ENCODE measurements around the gene CDH24.

The CDH24 gene

GRCh38 chr14:23074906-23075305, 17.6 kb upstream of the CDH24 start:
- Mint-ChIP-seq H3K27ac (no peak overlapping the region), H3K36me3 (ENCODE audit: low read depth) (peaks cover 76% of the 10 kb centered on the region), H3K4me1 (ENCODE audit: low read depth) (peaks cover 35% of the 10 kb centered on the region), H3K4me3 (no peak overlapping the region), H3K9me3 (no peaks in the 10 kb centered on the region), H3K27me3 (no peaks in the 10 kb centered on the region)

- Mint-ChIP-seq H3K27me3 (no peaks in the 10 kb centered on the region), H3K4me1 (ENCODE audit: low read depth) (peaks cover 40% of the 10 kb centered on the region), H3K4me3 (peak overlapping the region; percentile 95), H3K36me3 (ENCODE audit: low read depth) (peaks cover 67% of the 10 kb centered on the region), H3K9me3 (no peaks in the 10 kb centered on the region), H3K27ac (peak overlapping the region; percentile 97)
Observed at GRCh38 chr14:23071921-23072539, 14.7 kb upstream of the CDH24 start.

DNA sequence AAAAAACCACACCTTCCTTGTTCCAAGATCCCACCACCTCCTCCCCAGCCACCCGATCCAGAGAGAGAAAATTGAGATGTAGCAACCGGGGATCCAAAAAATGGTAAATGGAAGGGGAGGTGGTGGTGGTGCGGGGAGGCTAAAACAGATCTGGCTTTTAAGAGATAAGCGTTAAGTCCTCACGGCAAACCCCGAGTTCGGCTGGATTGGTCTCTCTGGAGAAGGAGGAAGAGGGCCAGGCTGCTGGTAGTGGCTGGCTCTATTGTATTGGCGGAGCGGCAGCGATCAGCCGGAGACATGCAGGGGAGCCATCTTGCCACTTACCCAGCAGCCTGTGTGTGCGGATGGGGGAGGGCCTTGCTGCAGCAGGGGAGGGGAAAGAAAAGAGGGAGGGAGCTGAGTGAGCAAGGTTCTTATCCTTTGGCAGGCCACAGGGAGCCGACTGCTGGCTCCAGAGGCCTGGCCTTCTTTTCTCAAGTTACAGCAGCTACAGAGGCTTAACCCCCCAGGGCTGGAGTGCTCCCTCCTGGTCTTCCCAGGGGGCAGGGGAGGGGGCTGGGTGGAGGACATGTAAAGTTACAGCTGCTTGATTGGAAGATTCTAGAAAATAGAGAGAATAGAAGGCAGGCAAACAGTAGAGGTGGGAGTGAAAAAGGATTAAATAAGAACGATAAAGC, 14.1 kb upstream of the CDH24 start:
- Mint-ChIP-seq H3K27me3 (no peaks in the 10 kb centered on the region), H3K36me3 (ENCODE audit: low read depth) (peaks cover 63% of the 10 kb centered on the region), H3K4me3 (peak overlapping the region; percentile 95), H3K27ac (peak overlapping the region; percentile 97), H3K9me3 (no peaks in the 10 kb centered on the region), H3K4me1 (ENCODE audit: low read depth) (peaks cover 40% of the 10 kb centered on the region)

- peak overlapping the region; percentile 97 for H3K27ac Mint-ChIP-seq
- peak overlapping the region; percentile 95 for H3K4me3 Mint-ChIP-seq
- H3K27me3 Mint-ChIP-seq: no peaks in the 10 kb centered on the region
- H3K36me3 Mint-ChIP-seq (ENCODE audit: low read depth): peaks cover 65% of the 10 kb centered on the region
- H3K4me1 Mint-ChIP-seq (ENCODE audit: low read depth): peaks cover 47% of the 10 kb centered on the region
- H3K9me3 Mint-ChIP-seq: no peaks in the 10 kb centered on the region
Observed at GRCh38 chr14:23070262-23071129, 13.2 kb upstream of the CDH24 start.

GRCh38 chr14:23069413-23069806, 12.1 kb upstream of the CDH24 start:
- no peaks in the 10 kb centered on the region for H3K9me3 Mint-ChIP-seq
- H3K27me3 Mint-ChIP-seq: no peaks in the 10 kb centered on the region
- H3K36me3 Mint-ChIP-seq (ENCODE audit: low read depth): peaks cover 66% of the 10 kb centered on the region
- peak overlapping the region; percentile 95 for H3K4me3 Mint-ChIP-seq
- peaks cover 47% of the 10 kb centered on the region for H3K4me1 Mint-ChIP-seq (ENCODE audit: low read depth)
- H3K27ac Mint-ChIP-seq: peak overlapping the region; percentile 72

DNA sequence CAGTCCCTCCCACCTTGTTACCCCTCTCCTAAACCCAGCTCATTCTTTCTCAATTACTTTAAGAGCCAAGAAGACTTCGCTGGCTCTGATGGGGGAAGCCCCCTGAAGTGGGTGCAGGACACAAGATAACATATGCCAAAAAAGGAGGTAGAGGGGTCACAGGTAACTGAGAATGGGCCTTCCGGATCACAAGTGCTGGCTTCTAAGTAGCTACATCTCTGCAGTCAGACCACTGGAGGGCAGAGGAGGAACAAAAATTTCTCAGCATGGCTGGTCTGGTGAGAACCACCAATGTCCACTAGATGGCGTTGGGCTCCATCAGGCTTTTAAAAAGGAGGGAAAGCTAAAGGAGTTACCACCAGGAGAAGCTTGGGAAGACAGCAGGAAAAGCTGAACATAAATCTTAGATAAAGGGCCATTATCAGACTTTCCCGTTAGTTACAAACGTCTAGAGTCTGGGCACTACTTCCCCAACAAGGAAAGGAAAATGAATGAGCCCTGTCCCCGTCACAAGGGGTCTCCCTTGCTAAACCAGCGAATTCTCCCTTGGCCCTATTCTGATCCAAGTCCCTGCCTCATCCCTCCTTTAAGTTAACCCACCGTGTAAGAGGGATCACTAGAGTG, 11.6 kb upstream of the CDH24 start:
- peaks cover 47% of the 10 kb centered on the region for H3K4me1 Mint-ChIP-seq (ENCODE audit: low read depth)
- H3K27me3 Mint-ChIP-seq: no peaks in the 10 kb centered on the region
- peaks cover 69% of the 10 kb centered on the region for H3K36me3 Mint-ChIP-seq (ENCODE audit: low read depth)
- peak overlapping the region; percentile 51 for H3K4me3 Mint-ChIP-seq
- H3K9me3 Mint-ChIP-seq: no peaks in the 10 kb centered on the region
- H3K27ac Mint-ChIP-seq: peak overlapping the region; percentile 72

DNA sequence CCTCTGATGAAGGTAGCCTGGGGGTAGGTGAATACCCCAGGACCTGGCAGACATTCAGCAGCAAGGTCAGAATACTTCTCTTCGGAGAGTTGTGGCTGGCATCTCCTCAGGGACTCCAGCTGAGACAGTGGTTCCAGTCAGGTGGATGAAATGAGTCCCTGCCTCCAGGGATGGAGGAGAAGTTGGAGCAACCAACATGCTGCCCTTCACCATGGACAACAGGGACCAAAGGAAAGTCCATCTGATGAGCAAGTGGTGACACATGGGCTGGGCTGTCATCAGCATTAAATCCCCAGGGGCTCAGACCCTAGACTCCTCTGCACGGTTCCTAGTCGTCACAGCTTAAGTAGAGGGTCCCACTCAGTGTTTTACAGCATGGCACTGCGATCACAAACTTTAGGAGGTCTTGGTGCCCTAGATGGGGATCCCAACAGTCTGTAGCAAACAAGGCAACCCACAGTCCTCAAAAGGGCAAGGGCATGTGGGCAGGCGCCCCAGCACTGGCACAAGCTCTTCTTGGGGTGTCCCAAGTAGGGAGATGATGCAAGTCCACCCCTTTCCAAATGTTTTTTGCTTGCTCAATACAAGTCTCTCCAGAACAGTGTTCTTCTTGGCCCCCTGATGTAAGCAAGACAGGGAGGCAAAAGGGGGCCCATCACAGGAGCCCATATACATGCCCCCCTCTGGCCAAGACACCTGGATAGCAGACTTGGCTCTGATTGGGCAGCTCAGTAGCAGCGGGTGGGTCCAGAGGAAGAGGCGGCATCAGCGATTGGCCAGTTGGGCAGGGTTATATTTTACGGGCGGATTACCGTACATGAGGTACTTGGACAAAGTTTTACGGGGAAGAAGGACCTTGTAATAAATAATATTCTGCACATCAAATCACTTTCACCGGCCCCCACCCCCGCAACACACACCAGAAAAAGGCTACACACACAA, 10.8 kb upstream of the CDH24 start:
- H3K27me3 Mint-ChIP-seq: no peaks in the 10 kb centered on the region
- peaks cover 47% of the 10 kb centered on the region for H3K4me1 Mint-ChIP-seq (ENCODE audit: low read depth)
- H3K9me3 Mint-ChIP-seq: no peaks in the 10 kb centered on the region
- H3K27ac Mint-ChIP-seq: peak overlapping the region; percentile 40
- H3K36me3 Mint-ChIP-seq (ENCODE audit: low read depth): peaks cover 77% of the 10 kb centered on the region
- H3K4me3 Mint-ChIP-seq: peak overlapping the region; percentile 51

GRCh38 chr14:23066855-23067744, 9.8 kb upstream of the CDH24 start:
- Mint-ChIP-seq H3K27ac (no peak overlapping the region), H3K4me1 (ENCODE audit: low read depth) (peaks cover 39% of the 10 kb centered on the region), H3K36me3 (ENCODE audit: low read depth) (peaks cover 78% of the 10 kb centered on the region), H3K4me3 (no peak overlapping the region), H3K9me3 (no peaks in the 10 kb centered on the region), H3K27me3 (no peaks in the 10 kb centered on the region)

DNA sequence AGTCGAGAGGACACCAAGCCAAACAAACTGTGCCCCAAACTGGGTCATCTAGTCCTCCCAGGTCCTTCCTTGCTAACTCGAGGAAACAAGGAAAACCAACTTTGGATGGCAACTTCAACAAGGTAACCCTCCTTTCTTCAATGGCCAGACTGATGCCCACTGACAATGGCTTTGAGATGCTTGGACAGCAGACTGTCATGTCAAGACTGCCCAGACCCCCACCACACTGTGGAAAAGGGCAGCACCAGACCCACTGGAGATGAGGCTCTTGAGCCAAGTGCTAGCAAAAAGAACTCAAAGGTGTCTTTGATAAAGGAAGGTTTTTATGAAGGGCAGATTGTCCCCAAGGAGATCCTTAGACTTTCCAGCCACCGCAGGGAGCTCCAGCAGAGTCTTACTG, 9.0 kb upstream of the CDH24 start:
- Mint-ChIP-seq H3K4me1 (ENCODE audit: low read depth) (peaks cover 32% of the 10 kb centered on the region), H3K4me3 (no peak overlapping the region), H3K27ac (no peak overlapping the region), H3K9me3 (no peaks in the 10 kb centered on the region), H3K36me3 (ENCODE audit: low read depth) (peaks cover 74% of the 10 kb centered on the region), H3K27me3 (no peaks in the 10 kb centered on the region)

DNA sequence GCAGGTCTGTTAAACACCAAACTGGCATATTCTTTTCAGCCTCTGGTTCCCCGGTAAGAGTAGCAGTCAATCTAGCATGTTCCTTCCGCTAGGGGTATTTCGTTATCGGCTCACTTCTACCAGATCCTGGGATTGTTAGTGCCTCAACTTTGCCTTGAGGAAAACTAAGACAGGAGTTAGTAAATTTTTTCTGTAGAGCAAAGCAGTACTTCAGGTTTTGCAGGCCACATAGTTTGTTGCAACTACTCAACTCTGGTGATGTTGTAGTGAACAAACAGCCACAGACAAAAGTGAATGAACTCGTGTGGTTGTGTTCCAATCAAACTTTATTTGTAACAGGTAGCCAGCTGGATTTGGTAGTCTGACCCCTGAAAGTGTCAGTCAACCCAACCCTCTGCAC, 6.3 kb upstream of the CDH24 start:
- Mint-ChIP-seq H3K4me3 (no peak overlapping the region), H3K27me3 (no peaks in the 10 kb centered on the region), H3K4me1 (ENCODE audit: low read depth) (peaks cover 7% of the 10 kb centered on the region), H3K9me3 (no peaks in the 10 kb centered on the region), H3K27ac (no peak overlapping the region), H3K36me3 (ENCODE audit: low read depth) (peaks cover 76% of the 10 kb centered on the region)

GRCh38 chr14:23062002-23062401, 4.7 kb upstream of the CDH24 start:
- peaks cover 70% of the 10 kb centered on the region for H3K36me3 Mint-ChIP-seq (ENCODE audit: low read depth)

DNA sequence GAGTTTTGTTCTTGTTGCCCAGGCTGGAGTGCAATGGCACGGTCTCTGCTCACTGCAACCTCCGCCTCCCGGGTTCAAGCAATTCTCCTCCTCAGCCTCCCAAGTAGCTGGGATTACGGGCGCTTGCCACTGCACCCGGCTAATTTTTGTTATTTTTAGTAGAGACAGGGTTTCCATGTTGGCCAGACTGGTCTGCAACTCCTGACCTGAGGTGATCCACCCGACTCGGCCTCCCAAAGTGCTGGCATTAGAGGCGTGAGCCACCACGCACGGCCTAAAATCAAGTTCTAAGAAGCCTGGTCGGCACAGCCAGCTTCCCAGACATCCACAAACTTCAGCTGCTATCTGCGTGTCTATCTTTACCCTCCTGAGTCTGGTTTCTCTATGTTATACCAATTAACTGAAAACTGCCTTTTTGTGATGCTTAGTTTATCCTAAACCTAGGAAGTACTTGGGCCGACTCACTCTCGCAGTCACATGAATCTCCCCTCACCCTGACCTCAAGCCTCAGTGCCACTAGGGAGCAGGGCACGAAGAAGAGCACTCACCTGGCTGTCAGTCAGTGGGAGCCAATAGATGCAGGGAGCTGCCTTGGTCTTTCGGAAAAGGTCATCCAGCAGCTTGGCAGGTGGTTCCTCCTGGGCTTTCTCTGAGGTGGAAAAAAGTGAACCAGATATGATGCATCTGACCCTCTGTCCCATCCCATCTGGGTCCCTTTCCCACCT, 3.4 kb upstream of the CDH24 start:
- peaks cover 5% of the 10 kb centered on the region for H3K27me3 Mint-ChIP-seq
- H3K4me3 Mint-ChIP-seq: no peak overlapping the region
- peaks cover 20% of the 10 kb centered on the region for H3K4me1 Mint-ChIP-seq (ENCODE audit: low read depth)
- no peaks in the 10 kb centered on the region for H3K9me3 Mint-ChIP-seq
- no peak overlapping the region for H3K27ac Mint-ChIP-seq
- peaks cover 61% of the 10 kb centered on the region for H3K36me3 Mint-ChIP-seq (ENCODE audit: low read depth)

More at GRCh38 chr14:23062002-23062401, 4.7 kb upstream of the CDH24 start:
- no peak overlapping the region for H3K4me3 Mint-ChIP-seq
- H3K27me3 Mint-ChIP-seq: no peaks in the 10 kb centered on the region
- H3K27ac Mint-ChIP-seq: no peak overlapping the region
- peaks cover 13% of the 10 kb centered on the region for H3K4me1 Mint-ChIP-seq (ENCODE audit: low read depth)
- H3K9me3 Mint-ChIP-seq: no peaks in the 10 kb centered on the region
